Stimulated activated CD4-positive, alpha-beta T cell treated with anti-CD3 and anti-CD28 coated beads, Interleukin-4, amount 100 ng/mL, for 24 hours (primary cell): ENCODE measurements around the gene USP8.
"Not testable (repeated sequence)": the region's sequence is repeated elsewhere in the genome, so short reads cannot be mapped to it uniquely, and the experiment has no call there.

Experiments
- DNase-seq: peaks from one replicate; pipeline ENCODE4 v3.0.0-alpha.2; 2020

USP8 gene

GRCh38 chr15:50452927-50453326 is 28.7 kb downstream of the USP8 start:
- DNase-seq: no peak

- no peak for DNase-seq
Observed at GRCh38 chr15:50458348-50459112, 34.3 kb downstream of the USP8 start.

- DNase-seq: no peak
Observed at GRCh38 chr15:50463423-50464358, 39.5 kb downstream of the USP8 start.

GRCh38 chr15:50471072-50471471 is 46.9 kb downstream of the USP8 start:
- no peak for DNase-seq

- DNase-seq: no peak
Observed at GRCh38 chr15:50476143-50476542, 51.9 kb downstream of the USP8 start.

GRCh38 chr15:50484781-50485180 is 60.6 kb downstream of the USP8 start:
- no peak for DNase-seq

- DNase-seq: no peak
Observed at GRCh38 chr15:50485389-50485788, 61.2 kb downstream of the USP8 start.

- no peak for DNase-seq
Observed at GRCh38 chr15:50487287-50487686, 63.1 kb downstream of the USP8 start.

GRCh38 chr15:50493625-50494024 is 69.4 kb downstream of the USP8 start:
- no peak for DNase-seq

- DNase-seq: not testable (repeated sequence)
Observed at GRCh38 chr15:50494547-50494946, 70.3 kb downstream of the USP8 start.

- DNase-seq: no peak
Observed at GRCh38 chr15:50496692-50497091, 72.5 kb downstream of the USP8 start.

- DNase-seq: no peak
Observed at GRCh38 chr15:50500352-50500751, 76.1 kb downstream of the USP8 start.

GRCh38 chr15:50501815-50502214 is 77.6 kb downstream of the USP8 start:
- DNase-seq: no peak

GRCh38 chr15:50503144-50503543 is 78.9 kb downstream of the USP8 start:
- DNase-seq: no peak

GRCh38 chr15:50505656-50506055 is 81.5 kb downstream of the USP8 start:
- not testable (repeated sequence) for DNase-seq

GRCh38 chr15:50506121-50506520 is 81.9 kb downstream of the USP8 start:
- no peak for DNase-seq

- DNase-seq: no peak
Observed at GRCh38 chr15:50513001-50513400, 88.8 kb downstream of the USP8 start.

- DNase-seq: no peak
Observed at GRCh38 chr15:50519740-50520425, 95.7 kb downstream of the USP8 start.

- DNase-seq: no peak
Observed at GRCh38 chr15:50523851-50524251, 99.6 kb downstream of the USP8 start.

GRCh38 chr15:50531163-50531562 is 107.0 kb downstream of the USP8 start:
- no peak for DNase-seq

GRCh38 chr15:50531766-50532165 is 107.6 kb downstream of the USP8 start:
- DNase-seq: no peak

- no peak for DNase-seq
Observed at GRCh38 chr15:50542887-50543210, 118.6 kb downstream of the USP8 start.

GRCh38 chr15:50543556-50543955 is 119.4 kb downstream of the USP8 start:
- no peak for DNase-seq

- DNase-seq: no peak
Observed at GRCh38 chr15:50544368-50544767, 120.2 kb downstream of the USP8 start.
